Activated CD4-positive, alpha-beta T cell treated with anti-CD3 and anti-CD28 coated beads, Interleukin-2, amount 50 U/mL, for 48 hours (primary cell): Measurements from ENCODE around the gene MAGI1.

Experiments used
- DNase-seq, 2 experiments: peaks; one replicate each; pipeline ENCODE4 v3.0.0-alpha.2; 2020

Gene MAGI1

GRCh38 chr3:65334045-65334665 lies 704.6 kb downstream of the MAGI1 start:
- no peak for DNase-seq

GRCh38 chr3:65331730-65332129 lies 707.0 kb downstream of the MAGI1 start:
- DNase-seq, result no peak

GRCh38 chr3:65330072-65330471 lies 708.6 kb downstream of the MAGI1 start:
- no peak for DNase-seq

GRCh38 chr3:65328148-65328547 lies 710.6 kb downstream of the MAGI1 start:
- DNase-seq, result no peak

GRCh38 chr3:65326574-65326973 lies 712.1 kb downstream of the MAGI1 start:
- no peak for DNase-seq

- DNase-seq, result no peak
Observed at GRCh38 chr3:65322910-65323309, 715.8 kb downstream of the MAGI1 start.

- no peak for DNase-seq
Observed at GRCh38 chr3:65318231-65318630, 720.5 kb downstream of the MAGI1 start.

GRCh38 chr3:65314916-65315315 lies 723.8 kb downstream of the MAGI1 start:
- no peak for DNase-seq

GRCh38 chr3:65314269-65314668 lies 724.4 kb downstream of the MAGI1 start:
- DNase-seq, result no peak

- no peak for DNase-seq
Observed at GRCh38 chr3:65313666-65314065, 725.1 kb downstream of the MAGI1 start.

- DNase-seq, result no peak
Observed at GRCh38 chr3:65305836-65306235, 732.9 kb downstream of the MAGI1 start.
